T-helper 17 cell (primary cell): ENCODE results near the gene JOSD2. TPM values are rescaled to one million over a fixed set of nuclear protein-coding genes. Genes with fewer than 3 reads are reported as not detected.
"Not testable (repeated sequence)": the region's sequence is repeated elsewhere in the genome, so short reads cannot be mapped to it uniquely, and the experiment has no call there.

Experiments
- ATAC-seq: fragments of 150-1000 bp; cut with Tn5 transposase; 2 replicates; pipeline ENCODE4 v1.10.0; 2021; ENCODE audit warnings: mild to moderate bottlenecking, moderate library complexity
- DNase-seq, 3 donors: peaks; one replicate each; pipeline versions ENCODE4 v3.0.0 to v3.0.0-alpha.2; 2020 to 2021
- H3K9me3 ChIP-seq: one replicate; pipeline ENCODE4 v1.7.0; 2013; ENCODE audit warnings: low read length, mild to moderate bottlenecking; ENCODE audit not compliant: control insufficient read depth, poor library complexity, severe bottlenecking
- H3K27ac Mint-ChIP-seq: one replicate; pipeline ENCODE4 v1.8.0; 2022; ENCODE audit warnings: mild to moderate bottlenecking, moderate library complexity, mixed read lengths
- H3K27me3 Mint-ChIP-seq: one replicate; pipeline ENCODE4 v1.8.0; 2022; ENCODE audit warnings: mixed read lengths
- H3K36me3 Mint-ChIP-seq: one replicate; pipeline ENCODE4 v1.8.0; 2022; ENCODE audit warnings: low read depth, mixed read lengths
- H3K4me1 Mint-ChIP-seq: one replicate; pipeline ENCODE4 v1.8.0; 2022; ENCODE audit warnings: mild to moderate bottlenecking, mixed read lengths
- H3K4me3 Mint-ChIP-seq: one replicate; pipeline ENCODE4 v1.8.0; 2022; ENCODE audit warnings: mild to moderate bottlenecking, moderate library complexity, mixed read lengths
- total RNA-seq, 4 donors: library from RNA in 2 of 4; stranded (reverse) in 2 of 4; gene quantifications; one replicate each; pipeline ENCODE4 v1.2.3 and lab custom pipeline; 2022 to 2026

Gene JOSD2
- total RNA-seq, 2 donors from 2014 or later: 14.9 to 18.0 TPM

DNA sequence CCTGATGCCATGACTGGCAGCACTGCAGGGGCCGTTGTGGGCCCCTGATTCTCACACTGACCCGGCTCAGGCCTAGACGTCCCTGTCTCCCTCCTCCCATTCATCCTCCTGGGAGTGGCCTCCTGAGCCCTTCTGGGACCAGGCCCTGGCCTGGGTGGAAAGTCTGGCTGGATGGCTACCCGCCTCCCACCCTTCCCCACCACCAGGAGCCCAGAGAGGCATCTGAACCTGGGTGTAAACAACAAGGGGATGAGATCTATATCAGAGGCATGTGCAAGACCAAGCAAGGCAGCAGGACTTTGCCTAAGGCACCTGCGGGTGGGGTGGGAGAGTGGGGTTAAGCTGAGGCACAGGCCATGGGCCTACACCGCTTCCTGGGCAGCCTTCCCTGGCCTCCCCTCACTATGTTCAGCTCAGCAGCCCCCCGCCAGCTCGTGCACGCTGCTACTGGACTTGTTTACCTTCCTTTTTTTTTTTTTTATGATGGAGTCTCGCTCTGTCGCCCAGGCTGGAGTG is 24.7 kb upstream of the JOSD2 start:
- Mint-ChIP-seq H3K27me3 (peaks cover 29% of the 10 kb centered on the region), H3K36me3 (no peaks in the 10 kb centered on the region), H3K4me3 (no peak overlapping the region), H3K27ac (no peak overlapping the region), H3K4me1 (no peaks in the 10 kb centered on the region)
- no peak for ATAC-seq
- H3K9me3 ChIP-seq: no peaks in the 10 kb centered on the region
- no peak for DNase-seq

DNA sequence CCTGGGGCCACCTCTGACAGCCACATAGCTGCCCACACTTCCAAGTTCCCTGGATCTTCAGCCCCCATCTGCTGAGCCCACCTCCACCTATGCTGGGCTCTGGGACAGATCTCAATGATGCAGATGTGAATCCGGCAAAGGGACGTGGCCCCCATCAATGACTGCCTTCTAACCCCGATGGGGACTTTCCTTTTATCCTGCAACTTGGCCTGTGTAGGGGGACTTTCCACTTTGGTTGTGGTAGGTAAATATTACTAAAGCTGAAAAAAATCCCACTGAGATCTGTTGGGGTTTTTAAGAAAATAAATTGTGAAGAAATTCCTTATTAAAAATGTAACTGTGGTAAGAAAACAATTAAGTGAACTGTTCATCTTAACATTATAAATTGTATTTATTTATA is 23.5 kb upstream of the JOSD2 start:
- Mint-ChIP-seq H3K4me3 (no peak overlapping the region), H3K27ac (no peak overlapping the region), H3K36me3 (no peaks in the 10 kb centered on the region), H3K27me3 (peaks cover 29% of the 10 kb centered on the region), H3K4me1 (no peaks in the 10 kb centered on the region)
- no peaks in the 10 kb centered on the region for H3K9me3 ChIP-seq
- DNase-seq: no peak
- no peak for ATAC-seq

DNA sequence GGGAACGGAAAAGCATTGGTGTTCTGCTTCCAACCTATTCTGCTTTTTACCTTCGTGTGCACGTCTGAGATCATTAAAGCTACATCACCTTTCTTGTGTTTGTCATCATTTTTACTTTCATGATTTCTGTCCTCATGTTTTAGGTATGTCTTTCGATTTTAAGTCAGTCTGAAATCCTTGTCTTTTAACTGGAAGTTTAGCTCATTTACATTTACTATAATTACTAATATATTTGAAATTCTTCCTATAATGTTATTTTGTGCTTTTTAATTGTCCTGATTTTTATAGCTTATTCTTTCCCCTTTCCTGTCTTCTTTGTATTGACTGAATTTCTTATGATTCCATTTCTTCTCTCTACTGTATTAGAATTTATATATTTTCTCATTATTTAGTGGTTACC is 22.0 kb upstream of the JOSD2 start:
- Mint-ChIP-seq H3K27ac (no peak overlapping the region), H3K36me3 (no peaks in the 10 kb centered on the region), H3K4me3 (no peak overlapping the region), H3K4me1 (no peaks in the 10 kb centered on the region), H3K27me3 (peaks cover 33% of the 10 kb centered on the region)
- H3K9me3 ChIP-seq: no peaks in the 10 kb centered on the region
- no peak for DNase-seq
- ATAC-seq: no peak

DNA sequence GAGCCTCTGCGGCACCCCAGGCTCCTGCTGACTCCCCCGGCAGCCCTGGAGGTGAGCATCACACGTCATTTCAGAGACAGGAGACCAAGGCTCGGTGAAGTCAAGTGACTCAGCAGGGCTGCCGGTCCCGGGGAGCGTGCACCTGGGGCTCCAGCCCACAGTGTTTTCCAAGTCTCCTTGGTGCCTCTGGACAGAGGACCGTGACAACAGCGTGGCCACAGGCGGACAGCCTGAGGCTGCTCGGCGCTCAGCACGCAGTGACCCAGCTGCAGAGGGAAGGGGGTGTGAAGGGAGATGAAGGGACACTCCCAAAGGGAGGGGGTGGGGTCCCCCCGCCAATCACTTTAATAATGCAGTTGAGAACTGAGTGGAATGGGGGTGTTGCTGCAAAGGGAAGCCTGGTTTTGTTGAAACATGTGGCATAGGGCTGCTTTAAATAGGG is 20.2 kb upstream of the JOSD2 start:
- H3K9me3 ChIP-seq: no peaks in the 10 kb centered on the region
- no peaks in the 10 kb centered on the region for H3K36me3 Mint-ChIP-seq
- DNase-seq (no peak), ATAC-seq (no peak)
- H3K4me1 Mint-ChIP-seq: no peaks in the 10 kb centered on the region
- no peak overlapping the region for H3K4me3 Mint-ChIP-seq
- no peak overlapping the region for H3K27ac Mint-ChIP-seq
- peaks cover 26% of the 10 kb centered on the region for H3K27me3 Mint-ChIP-seq

DNA sequence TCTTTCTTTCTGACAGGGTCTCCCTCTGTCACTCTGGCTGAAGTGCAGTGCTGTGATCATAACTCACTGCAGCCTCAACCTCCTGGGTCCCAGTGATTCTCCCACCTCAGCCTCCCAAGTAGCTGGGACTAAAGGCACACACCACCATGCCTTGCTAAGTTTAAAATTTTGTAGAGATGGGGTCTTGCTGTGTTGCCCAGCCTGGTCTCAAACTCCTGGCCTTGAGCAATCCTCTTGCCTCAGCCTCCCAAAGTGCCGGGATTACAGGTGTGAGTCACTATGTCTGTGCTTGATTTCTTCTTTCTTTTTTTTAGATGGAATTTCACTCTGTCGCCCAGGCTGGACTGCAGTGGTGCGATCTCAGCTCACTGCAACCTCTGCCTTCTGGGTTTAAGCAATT is 17.1 kb upstream of the JOSD2 start:
- H3K4me3 Mint-ChIP-seq: not testable (repeated sequence)

DNA sequence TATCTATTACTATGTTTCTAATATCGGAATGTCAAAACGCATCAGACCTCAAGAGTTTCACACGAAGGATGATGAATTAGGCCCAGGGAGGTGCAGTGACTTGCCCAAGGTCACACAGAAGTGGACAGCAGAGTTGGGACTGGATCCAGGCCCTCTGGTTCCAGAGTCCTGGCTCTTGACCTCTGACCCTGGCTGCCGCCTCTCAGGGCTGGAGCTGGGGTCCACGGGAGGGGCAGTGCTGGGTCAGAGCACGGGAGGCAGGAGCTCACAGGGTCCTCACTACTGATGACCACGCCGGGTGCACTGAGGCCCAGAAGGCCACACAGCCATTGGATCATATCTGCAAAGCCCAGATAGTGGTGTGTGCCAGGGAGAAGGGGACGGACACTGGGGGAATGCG is 11.9 kb upstream of the JOSD2 start:
- Mint-ChIP-seq H3K36me3 (no peaks in the 10 kb centered on the region), H3K27me3 (peaks cover 8% of the 10 kb centered on the region), H3K27ac (no peak overlapping the region), H3K4me3 (no peak overlapping the region), H3K4me1 (no peaks in the 10 kb centered on the region)
- ATAC-seq: no peak
- no peaks in the 10 kb centered on the region for H3K9me3 ChIP-seq
- DNase-seq: no peak

More for the DNA sequence above, 17.1 kb upstream of the JOSD2 start:
- not testable (repeated sequence) for H3K9me3 ChIP-seq, H3K36me3 Mint-ChIP-seq, DNase-seq, H3K4me1 Mint-ChIP-seq, H3K27ac Mint-ChIP-seq, ATAC-seq
- H3K27me3 Mint-ChIP-seq: peaks cover 26% of the 10 kb centered on the region

DNA sequence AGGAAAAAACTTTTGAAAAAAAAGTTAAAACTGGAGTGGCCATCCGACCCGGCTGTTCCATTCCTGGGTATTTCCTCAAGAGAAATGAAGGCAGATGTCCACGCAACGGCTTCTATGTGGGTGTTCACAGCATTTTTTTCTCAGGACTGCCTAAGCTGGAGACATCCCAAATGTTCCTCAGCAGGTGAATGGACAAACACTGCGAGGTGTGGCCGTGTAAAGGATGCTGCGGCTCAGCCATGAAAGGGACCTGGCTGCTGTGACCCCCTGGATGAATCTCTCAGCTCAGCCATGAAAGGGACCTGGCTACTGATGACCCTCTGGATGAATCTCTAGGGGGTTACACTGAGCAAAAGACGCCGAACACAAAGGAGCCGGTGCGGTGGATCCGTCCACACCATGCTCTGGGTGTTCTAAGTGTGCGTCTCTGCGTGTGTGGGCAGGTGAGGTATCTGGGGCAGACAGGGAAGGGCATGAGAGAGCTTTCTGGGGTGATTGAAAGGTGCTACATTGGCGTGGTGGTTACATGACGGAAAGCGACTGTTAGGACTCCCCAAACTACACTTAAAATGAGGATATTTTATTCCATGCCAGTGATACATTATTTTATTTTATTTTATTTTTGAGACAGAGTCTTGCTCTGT is 10.0 kb upstream of the JOSD2 start:
- H3K9me3 ChIP-seq: no peaks in the 10 kb centered on the region
- Mint-ChIP-seq H3K27ac (no peak overlapping the region), H3K4me1 (no peaks in the 10 kb centered on the region), H3K36me3 (no peaks in the 10 kb centered on the region), H3K27me3 (peaks cover 4% of the 10 kb centered on the region), H3K4me3 (no peak overlapping the region)
- DNase-seq (no peak), ATAC-seq (no peak)

DNA sequence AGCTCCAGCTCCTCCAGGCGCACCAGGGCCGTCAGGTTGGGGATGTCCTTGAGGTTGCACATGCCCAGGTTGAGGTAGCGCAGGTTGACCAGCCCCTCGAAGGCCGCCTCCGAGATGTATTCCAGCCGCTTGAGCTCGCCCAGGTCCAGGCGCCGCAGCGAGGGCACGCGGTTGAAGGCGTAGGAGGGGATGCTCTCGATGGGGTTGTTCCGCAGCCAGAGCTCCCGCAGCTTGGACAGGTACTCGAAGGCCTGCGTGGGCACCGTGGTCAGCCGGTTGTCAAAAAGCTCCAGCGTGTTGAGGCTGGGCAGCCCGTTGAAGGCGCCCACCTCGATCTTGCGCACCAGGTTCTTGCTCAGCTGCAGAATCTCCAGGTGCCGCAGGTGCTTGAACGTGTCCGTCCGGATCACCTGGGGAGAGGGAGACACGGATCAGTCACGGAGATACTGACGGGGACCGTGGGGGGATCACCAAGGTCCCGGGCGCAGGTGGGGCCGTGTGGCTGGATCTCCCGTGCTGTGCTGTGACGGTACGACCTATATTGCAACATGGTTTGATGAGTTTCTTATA is 8.1 kb upstream of the JOSD2 start:
- Mint-ChIP-seq H3K36me3 (no peaks in the 10 kb centered on the region), H3K4me3 (no peak overlapping the region), H3K27me3 (peaks cover 4% of the 10 kb centered on the region), H3K27ac (no peak overlapping the region), H3K4me1 (peaks cover 2% of the 10 kb centered on the region)
- ATAC-seq: no peak
- H3K9me3 ChIP-seq: no peaks in the 10 kb centered on the region
- no peak for DNase-seq

DNA sequence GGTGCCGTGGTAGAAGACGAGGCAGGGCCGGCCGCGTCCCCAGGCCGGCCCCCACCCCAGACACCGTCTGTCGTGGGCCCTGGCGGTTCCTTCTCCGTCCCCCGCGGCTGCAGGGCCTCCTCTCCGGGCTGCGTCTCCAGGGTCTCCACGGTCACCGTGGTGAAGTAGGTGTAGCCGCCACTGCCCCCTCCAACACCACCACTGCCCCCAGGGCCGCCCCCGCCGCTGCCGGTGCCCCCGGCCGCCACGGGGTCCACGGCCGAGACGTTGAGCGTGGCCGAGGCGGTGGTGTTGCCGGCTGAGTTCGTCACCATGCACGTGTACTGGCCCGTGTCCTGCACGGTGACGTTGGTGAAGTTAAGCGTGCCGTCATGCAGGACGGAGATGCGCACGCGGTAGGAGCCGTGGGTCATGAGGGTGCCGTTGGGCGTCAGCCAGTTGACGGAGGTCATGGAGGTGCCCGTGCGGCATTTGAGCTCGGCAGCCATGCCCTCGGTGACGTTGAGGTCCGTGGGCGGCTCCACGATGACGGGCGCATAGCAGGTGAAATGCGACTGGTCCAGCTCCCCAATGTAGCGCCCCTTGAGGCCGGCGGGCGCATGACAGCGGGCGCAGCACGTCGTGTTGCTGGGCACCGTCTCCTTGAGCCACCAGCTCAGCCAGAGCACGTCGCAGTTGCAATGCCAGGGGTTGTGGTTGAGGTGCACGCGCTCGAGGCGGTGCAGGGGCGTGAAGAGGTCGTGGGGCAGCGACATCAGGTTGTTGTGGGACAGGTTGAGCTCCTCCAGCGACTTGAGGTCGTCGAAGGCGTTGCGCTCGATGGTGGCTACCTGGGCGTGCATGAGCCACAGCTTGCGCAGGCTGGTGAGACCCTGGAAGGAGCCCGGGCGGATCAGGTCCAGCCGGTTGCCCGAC is 7.4 kb upstream of the JOSD2 start:
- Mint-ChIP-seq H3K4me3 (no peak overlapping the region), H3K36me3 (no peaks in the 10 kb centered on the region), H3K27me3 (peaks cover 4% of the 10 kb centered on the region), H3K4me1 (peaks cover 3% of the 10 kb centered on the region), H3K27ac (no peak overlapping the region)
- no peaks in the 10 kb centered on the region for H3K9me3 ChIP-seq
- no peak for ATAC-seq
- no peak for DNase-seq

DNA sequence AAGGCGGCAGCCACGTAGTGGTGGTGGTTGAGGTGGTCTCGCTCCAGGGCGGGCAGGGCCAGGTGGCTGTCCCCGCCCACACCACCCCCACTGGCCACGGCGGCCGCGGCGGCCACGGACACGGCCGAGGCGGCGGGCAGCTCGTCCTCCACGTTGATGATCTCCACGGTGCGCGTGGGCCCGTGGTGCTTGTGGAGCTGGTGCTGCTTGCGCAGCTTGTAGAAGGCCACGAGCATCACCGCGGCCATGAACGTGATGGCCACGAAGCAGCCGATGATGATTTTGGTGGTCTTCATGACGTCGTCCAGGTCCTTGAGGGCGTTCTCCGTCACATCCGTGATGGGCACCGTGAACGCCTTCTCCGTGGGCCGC is 6.7 kb upstream of the JOSD2 start:
- DNase-seq (no peak), ATAC-seq (no peak)

DNA sequence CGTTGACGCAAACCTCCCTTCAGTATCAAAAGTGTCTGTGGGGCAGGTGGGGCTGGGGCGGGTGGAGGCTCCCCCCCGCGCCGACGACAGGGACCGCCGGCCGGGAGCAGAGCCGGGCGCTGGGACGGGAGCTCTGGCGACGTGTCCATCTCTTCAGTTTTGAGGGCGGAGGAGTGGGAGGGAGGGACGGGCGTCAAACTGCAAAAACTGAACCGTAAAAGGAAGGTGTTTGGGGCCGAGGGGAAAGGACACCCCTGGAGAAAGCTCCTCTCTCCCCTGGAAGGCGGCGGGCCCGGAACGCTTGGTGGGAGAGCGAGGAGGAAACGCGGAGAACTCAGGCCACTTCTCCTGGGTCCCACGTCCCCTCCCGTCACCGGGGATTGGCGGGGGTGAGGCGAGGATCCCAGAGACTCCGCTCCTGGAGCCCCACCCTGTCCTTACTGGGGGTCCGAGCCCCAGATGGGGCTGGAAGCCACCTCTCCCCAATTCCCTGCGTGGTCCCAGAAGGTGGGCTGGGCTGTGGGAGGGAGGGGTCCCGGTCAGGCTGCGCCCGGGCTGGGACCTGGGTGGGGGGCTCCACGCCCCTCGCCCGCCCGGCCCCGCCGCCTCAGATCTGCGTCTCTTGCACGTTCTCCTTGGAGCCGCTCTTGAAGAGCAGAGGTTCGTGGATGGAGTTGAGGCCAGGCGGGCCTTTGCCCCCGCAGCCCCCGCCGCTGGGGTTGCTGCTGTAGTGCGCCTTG is 6.1 kb upstream of the JOSD2 start:
- Mint-ChIP-seq H3K4me3 (no peak overlapping the region), H3K27me3 (no peaks in the 10 kb centered on the region), H3K27ac (no peak overlapping the region), H3K36me3 (no peaks in the 10 kb centered on the region), H3K4me1 (peaks cover 4% of the 10 kb centered on the region)
- ATAC-seq (no peak), DNase-seq (no peak)
- no peaks in the 10 kb centered on the region for H3K9me3 ChIP-seq

More for the DNA sequence above, 6.7 kb upstream of the JOSD2 start:
- H3K36me3 Mint-ChIP-seq: no peaks in the 10 kb centered on the region
- no peaks in the 10 kb centered on the region for H3K9me3 ChIP-seq
- H3K27ac Mint-ChIP-seq: no peak overlapping the region
- peaks cover 4% of the 10 kb centered on the region for H3K4me1 Mint-ChIP-seq
- H3K27me3 Mint-ChIP-seq: peaks cover under 1% of the 10 kb centered on the region
- H3K4me3 Mint-ChIP-seq: no peak overlapping the region

DNA sequence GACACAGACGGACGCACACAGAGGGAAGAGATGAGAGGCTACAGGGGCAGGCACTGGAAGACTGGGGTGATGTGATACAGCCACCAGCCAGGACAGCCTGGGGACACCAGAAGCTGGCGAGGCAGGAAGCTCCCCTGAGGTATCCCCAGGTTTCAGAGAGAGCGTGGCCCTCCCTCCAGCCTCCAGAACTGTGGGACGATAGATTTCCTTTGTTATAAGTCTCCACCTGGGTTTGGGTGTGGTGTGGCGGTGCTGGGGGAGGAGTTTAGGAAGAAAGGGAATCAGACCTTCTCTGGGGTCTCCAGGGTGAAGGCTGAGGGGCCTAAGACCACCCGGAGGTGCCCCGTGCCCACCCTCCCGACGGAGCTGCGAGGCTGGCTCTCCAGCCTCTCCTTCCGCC is 5.5 kb upstream of the JOSD2 start:
- DNase-seq (no peak), ATAC-seq (no peak)
- peaks cover under 1% of the 10 kb centered on the region for H3K36me3 Mint-ChIP-seq
- H3K9me3 ChIP-seq: no peaks in the 10 kb centered on the region
- H3K27ac Mint-ChIP-seq: no peak overlapping the region
- H3K27me3 Mint-ChIP-seq: no peaks in the 10 kb centered on the region
- no peak overlapping the region for H3K4me3 Mint-ChIP-seq
- H3K4me1 Mint-ChIP-seq: peaks cover 8% of the 10 kb centered on the region

DNA sequence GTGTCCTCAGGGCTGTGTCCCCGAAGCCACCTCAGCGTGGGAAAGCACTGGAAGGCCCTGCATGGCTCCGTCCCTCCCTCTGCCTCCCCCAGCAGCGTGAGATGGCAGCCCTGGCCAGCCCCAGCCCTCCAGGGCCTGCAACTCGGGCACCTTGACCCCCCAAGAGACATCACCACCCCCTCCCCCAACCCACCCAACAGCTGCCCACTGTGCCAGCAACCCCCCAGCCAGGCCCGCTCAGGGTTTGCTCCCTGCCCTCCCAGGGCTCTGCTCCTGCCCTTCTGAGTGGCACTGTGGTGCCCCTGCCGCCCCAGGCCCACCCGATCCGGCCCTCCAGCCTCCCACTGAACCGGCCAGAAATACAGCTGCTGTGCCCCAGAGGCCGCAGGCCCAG is 4.2 kb upstream of the JOSD2 start:
- peaks cover 2% of the 10 kb centered on the region for H3K36me3 Mint-ChIP-seq
- ATAC-seq (no peak), DNase-seq (peak in 1 of 3 donors; percentile 7)
- peaks cover 15% of the 10 kb centered on the region for H3K4me1 Mint-ChIP-seq
- no peaks in the 10 kb centered on the region for H3K9me3 ChIP-seq
- H3K4me3 Mint-ChIP-seq: no peak overlapping the region
- H3K27ac Mint-ChIP-seq: no peak overlapping the region
- H3K27me3 Mint-ChIP-seq: no peaks in the 10 kb centered on the region
